ENCODE measurements around the gene CXorf65. TPM values are rescaled to one million over a fixed set of nuclear protein-coding genes. Genes with fewer than 3 reads are reported as not detected.

The CXorf65 gene
- total RNA-seq, 2 experiments from 2014 or later: 17.3 to 20.0 TPM

DNA sequence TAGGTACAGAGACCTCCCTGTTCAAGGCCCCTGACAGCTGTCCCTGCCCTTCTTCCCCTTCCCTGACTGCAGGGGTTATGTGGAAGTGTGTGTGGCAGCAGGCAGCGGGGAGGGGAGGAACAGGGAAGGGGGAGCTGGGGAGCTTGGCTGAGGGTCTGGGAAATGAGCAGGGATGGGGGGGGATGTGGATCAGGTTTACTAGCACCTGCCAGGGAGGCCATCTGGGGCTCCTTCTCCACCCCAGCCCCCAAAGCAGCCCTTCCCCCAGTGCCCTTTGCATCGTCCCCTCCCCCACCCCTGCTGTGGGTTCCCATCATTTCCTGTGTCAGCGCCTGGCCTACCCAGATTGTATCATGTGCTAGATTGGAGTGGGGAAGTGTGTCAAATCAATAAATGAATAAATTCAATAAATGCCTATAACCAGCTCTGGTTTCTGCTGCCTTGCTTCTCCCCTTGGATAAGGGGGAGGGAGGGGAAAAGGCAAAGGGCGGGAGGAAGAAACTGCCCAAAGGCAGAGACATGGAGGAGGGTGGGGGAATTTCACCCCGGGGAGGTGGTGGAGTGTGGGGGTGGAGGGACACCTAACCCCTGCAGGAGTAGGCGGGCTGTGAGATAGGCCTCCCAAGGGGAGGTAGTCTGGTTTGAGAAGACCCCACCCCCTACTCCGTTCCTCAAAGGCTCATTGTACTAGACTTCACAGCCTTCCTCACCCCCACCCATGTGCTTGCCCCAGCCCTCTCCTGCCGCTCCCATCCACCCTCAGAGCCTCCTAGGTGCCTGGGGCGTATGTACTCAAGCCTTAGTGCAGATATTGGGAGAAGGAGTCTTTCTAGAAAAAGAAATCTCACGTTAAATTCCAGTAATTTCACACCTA lies 3.2 kb downstream of the CXorf65 start:
- Mint-ChIP-seq H3K36me3 (ENCODE audit: low read depth) (peaks cover 40% of the 10 kb centered on the region), H3K4me3 (peak overlapping the region; percentile 77), H3K9me3 (no peaks in the 10 kb centered on the region), H3K4me1 (ENCODE audit: low read depth) (peaks cover 77% of the 10 kb centered on the region), H3K27me3 (no peaks in the 10 kb centered on the region), H3K27ac (peak overlapping the region; percentile 87)
- intact Hi-C loops (cut with micrococcal nuclease): loop anchor here (10.0 kb wide), 2 partner anchors 151 to 431 kb away; partner anchors contain the start of genes OGT and ZMYM3
- peak; percentile 50 for ATAC-seq
- peak; percentile 80 for DNase-seq
- TF ChIP-seq, protein P1, sequence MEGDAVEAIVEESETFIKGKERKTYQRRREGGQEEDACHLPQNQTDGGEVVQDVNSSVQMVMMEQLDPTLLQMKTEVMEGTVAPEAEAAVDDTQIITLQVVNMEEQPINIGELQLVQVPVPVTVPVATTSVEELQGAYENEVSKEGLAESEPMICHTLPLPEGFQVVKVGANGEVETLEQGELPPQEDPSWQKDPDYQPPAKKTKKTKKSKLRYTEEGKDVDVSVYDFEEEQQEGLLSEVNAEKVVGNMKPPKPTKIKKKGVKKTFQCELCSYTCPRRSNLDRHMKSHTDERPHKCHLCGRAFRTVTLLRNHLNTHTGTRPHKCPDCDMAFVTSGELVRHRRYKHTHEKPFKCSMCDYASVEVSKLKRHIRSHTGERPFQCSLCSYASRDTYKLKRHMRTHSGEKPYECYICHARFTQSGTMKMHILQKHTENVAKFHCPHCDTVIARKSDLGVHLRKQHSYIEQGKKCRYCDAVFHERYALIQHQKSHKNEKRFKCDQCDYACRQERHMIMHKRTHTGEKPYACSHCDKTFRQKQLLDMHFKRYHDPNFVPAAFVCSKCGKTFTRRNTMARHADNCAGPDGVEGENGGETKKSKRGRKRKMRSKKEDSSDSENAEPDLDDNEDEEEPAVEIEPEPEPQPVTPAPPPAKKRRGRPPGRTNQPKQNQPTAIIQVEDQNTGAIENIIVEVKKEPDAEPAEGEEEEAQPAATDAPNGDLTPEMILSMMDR (IDR thresholded peaks at IDR 0.05): no peak
- ChIA-PET POLR2A (interaction anchor here (1.5 to 5.0 kb wide), 2 partner anchors 8 to 15 kb away, joined by 8 to 43 read pairs; partner anchors contain the start of genes IL2RG and MED12), CTCF (interaction anchor here (1.0 to 4.8 kb wide), 3 partner anchors 9 to 77 kb away, joined by 3 to 62 read pairs (median 4); no protein-coding TSS in a partner anchor)

- intact Hi-C loops (cut with micrococcal nuclease): loop anchor here (10.0 kb wide), 2 partner anchors 153 to 433 kb away; partner anchors contain the start of genes OGT and ZMYM3
- DNase-seq: no peak
- peak overlapping the region; percentile 87 for H3K27ac Mint-ChIP-seq
- TF ChIP-seq, protein P1 (IDR thresholded peaks at IDR 0.05): no peak
- H3K4me3 Mint-ChIP-seq: no peak overlapping the region
- no peak for ATAC-seq
- CTCF ChIA-PET: interaction anchor here (0.6 to 4.8 kb wide), 6 partner anchors 10 to 78 kb away, joined by 3 to 62 read pairs (median 3); partner anchors contain the start of gene MED12
- peaks cover 29% of the 10 kb centered on the region for H3K36me3 Mint-ChIP-seq (ENCODE audit: low read depth)
- H3K4me1 Mint-ChIP-seq (ENCODE audit: low read depth): peaks cover 75% of the 10 kb centered on the region
- H3K27me3 Mint-ChIP-seq: no peaks in the 10 kb centered on the region
- POLR2A ChIA-PET: interaction anchor here (1.2 to 5.0 kb wide), 4 partner anchors 9 to 34 kb away, joined by 3 to 43 read pairs (median 6); partner anchors contain the start of genes IL2RG, MED12 and SNX12
- no peaks in the 10 kb centered on the region for H3K9me3 Mint-ChIP-seq
Measured at GRCh38 chrX:71102292-71102691, 4.2 kb downstream of the CXorf65 start.

DNA sequence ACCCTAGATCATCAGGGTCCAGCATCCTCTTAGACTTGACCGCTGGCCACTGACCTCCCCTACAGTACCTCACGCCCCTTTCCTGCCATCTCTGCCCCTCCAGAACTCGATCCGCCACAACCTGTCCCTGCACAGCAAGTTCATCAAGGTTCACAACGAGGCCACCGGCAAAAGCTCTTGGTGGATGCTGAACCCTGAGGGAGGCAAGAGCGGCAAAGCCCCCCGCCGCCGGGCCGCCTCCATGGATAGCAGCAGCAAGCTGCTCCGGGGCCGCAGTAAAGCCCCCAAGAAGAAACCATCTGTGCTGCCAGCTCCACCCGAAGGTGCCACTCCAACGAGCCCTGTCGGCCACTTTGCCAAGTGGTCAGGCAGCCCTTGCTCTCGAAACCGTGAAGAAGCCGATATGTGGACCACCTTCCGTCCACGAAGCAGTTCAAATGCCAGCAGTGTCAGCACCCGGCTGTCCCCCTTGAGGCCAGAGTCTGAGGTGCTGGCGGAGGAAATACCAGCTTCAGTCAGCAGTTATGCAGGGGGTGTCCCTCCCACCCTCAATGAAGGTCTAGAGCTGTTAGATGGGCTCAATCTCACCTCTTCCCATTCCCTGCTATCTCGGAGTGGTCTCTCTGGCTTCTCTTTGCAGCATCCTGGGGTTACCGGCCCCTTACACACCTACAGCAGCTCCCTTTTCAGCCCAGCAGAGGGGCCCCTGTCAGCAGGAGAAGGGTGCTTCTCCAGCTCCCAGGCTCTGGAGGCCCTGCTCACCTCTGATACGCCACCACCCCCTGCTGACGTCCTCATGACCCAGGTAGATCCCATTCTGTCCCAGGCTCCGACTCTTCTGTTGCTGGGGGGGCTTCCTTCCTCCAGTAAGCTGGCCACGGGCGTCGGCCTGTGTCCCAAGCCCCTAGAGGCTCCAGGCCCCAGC lies 5.7 kb downstream of the CXorf65 start:
- ATAC-seq (peak; percentile 38), DNase-seq (peak; percentile 42)
- TF ChIP-seq, protein P1 (IDR thresholded peaks at IDR 0.05): peak; percentile 39
- no peaks in the 10 kb centered on the region for H3K9me3 Mint-ChIP-seq
- CTCF ChIA-PET: interaction anchor here (0.8 to 4.8 kb wide), 13 partner anchors 9 to 130 kb away, joined by 3 to 62 read pairs (median 6); partner anchors contain the start of genes IL2RG and MED12
- H3K27me3 Mint-ChIP-seq: no peaks in the 10 kb centered on the region
- POLR2A ChIA-PET: interaction anchor here (0.9 to 5.0 kb wide), 9 partner anchors 11 to 101 kb away, joined by 3 to 43 read pairs (median 3); partner anchors contain the start of gene IL2RG
- no peak overlapping the region for H3K27ac Mint-ChIP-seq
- H3K4me1 Mint-ChIP-seq (ENCODE audit: low read depth): peaks cover 63% of the 10 kb centered on the region
- H3K36me3 Mint-ChIP-seq (ENCODE audit: low read depth): peaks cover 17% of the 10 kb centered on the region
- intact Hi-C loops (cut with micrococcal nuclease): loop anchor here (10.0 kb wide), 2 partner anchors 154 to 434 kb away; partner anchors contain the start of genes OGT and ZMYM3
- no peak overlapping the region for H3K4me3 Mint-ChIP-seq

DNA sequence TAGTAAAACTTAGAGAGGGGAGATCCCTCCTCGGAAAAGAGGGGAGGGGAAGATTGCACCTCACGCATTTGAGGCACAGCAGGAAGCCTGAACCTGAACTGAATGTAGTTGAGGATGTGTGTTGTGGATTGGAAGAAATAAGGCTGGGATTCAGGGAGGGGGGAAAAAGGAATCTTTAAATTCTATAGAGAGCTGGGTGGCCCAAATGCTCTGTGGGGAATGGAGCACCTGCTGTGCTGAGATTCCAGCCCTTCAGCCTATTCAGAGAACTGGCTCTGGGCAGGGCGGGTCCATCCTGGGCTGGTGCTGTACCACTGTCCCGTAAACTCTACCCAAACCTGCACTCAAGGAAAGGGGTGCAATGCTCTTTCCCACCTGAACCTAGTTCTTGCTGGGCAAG lies 6.8 kb downstream of the CXorf65 start:
- intact Hi-C loops (cut with micrococcal nuclease): loop anchor here (5.0 to 10.0 kb wide), 3 partner anchors 83 to 435 kb away; partner anchors contain the start of genes OGT and ZMYM3
- DNase-seq (no peak), ATAC-seq (no peak)
- Mint-ChIP-seq H3K4me1 (ENCODE audit: low read depth) (peaks cover 63% of the 10 kb centered on the region), H3K36me3 (ENCODE audit: low read depth) (peaks cover 10% of the 10 kb centered on the region), H3K4me3 (no peak overlapping the region), H3K9me3 (no peaks in the 10 kb centered on the region), H3K27ac (peak overlapping the region; percentile 21), H3K27me3 (no peaks in the 10 kb centered on the region)
- TF ChIP-seq, protein P1 (IDR thresholded peaks at IDR 0.05): no peak
- ChIA-PET CTCF (interaction anchor here (0.8 to 4.8 kb wide), 9 partner anchors 11 to 83 kb away, joined by 3 to 62 read pairs (median 6); partner anchors contain the start of gene MED12), POLR2A (interaction anchor here (1.0 to 5.0 kb wide), 4 partner anchors 9 to 22 kb away, joined by 3 to 43 read pairs (median 6); partner anchors contain the start of genes IL2RG and MED12)
